SIG-M5 (cell line): ENCODE measurements around the gene RPLP1.
"Not testable (repeated sequence)": the region's sequence is repeated elsewhere in the genome, so short reads cannot be mapped to it uniquely, and the experiment has no call there.

Source experiments
- DNase-seq: peaks from one replicate; lab custom pipeline; 2025; lab: John Stamatoyannopoulos, UW

Gene RPLP1

GRCh38 chr15:69439623-69440022, 13.0 kb upstream of the RPLP1 start:
- DNase-seq, result no peak

GRCh38 chr15:69443032-69443611, 9.5 kb upstream of the RPLP1 start:
- no peak for DNase-seq

- no peak for DNase-seq
These were observed 7.9 kb upstream of the RPLP1 start for GRCh38 chr15:69444686-69445085.

GRCh38 chr15:69446953-69447352, 5.7 kb upstream of the RPLP1 start:
- no peak for DNase-seq

GRCh38 chr15:69450221-69450620, 2.4 kb upstream of the RPLP1 start:
- DNase-seq, result not testable (repeated sequence)

- DNase-seq, result no peak
These were observed 1.5 kb upstream of the RPLP1 start for GRCh38 chr15:69450968-69451695.

GRCh38 chr15:69451951-69452691, 497 bp upstream of the RPLP1 start:
- no peak for DNase-seq

GRCh38 chr15:69454953-69455352, 2.3 kb downstream of the RPLP1 start:
- DNase-seq, result no peak

GRCh38 chr15:69456208-69457166, 3.9 kb downstream of the RPLP1 start:
- no peak for DNase-seq

- no peak for DNase-seq
These were observed 5.0 kb downstream of the RPLP1 start for GRCh38 chr15:69457304-69458280.

- DNase-seq, result no peak
These were observed 6.4 kb downstream of the RPLP1 start for GRCh38 chr15:69459066-69459465.

GRCh38 chr15:69460481-69460880, 7.9 kb downstream of the RPLP1 start:
- no peak for DNase-seq

GRCh38 chr15:69462030-69462492, 9.4 kb downstream of the RPLP1 start:
- DNase-seq, result no peak

- DNase-seq, result peak; percentile 68
These were observed 10.0 kb downstream of the RPLP1 start for GRCh38 chr15:69462493-69463181.

GRCh38 chr15:69463182-69463756, 10.7 kb downstream of the RPLP1 start:
- DNase-seq, result no peak

- no peak for DNase-seq
These were observed 12.6 kb downstream of the RPLP1 start for GRCh38 chr15:69465253-69465652.

GRCh38 chr15:69466733-69467132, 14.1 kb downstream of the RPLP1 start:
- no peak for DNase-seq

- DNase-seq, result no peak
These were observed 15.0 kb downstream of the RPLP1 start for GRCh38 chr15:69467636-69468035.

- no peak for DNase-seq
These were observed 15.9 kb downstream of the RPLP1 start for GRCh38 chr15:69468241-69469121.
